Trophoblast cell (in vitro differentiated cells and primary cell): ENCODE results near the gene TPST1.

Experiments used
- DNase-seq, 2 donors: peaks; one replicate each; pipeline ENCODE4 v3.0.0-alpha.2; 2016
- H2AFZ ChIP-seq: 2 replicates; pipeline ENCODE4 v1.6.1; 2013; ENCODE audit warnings: low read length, moderate library complexity, mild to moderate bottlenecking; ENCODE audit not compliant: insufficient read depth, poor library complexity
- H2AK5ac ChIP-seq: 2 replicates; pipeline ENCODE4 v1.6.1; 2013; ENCODE audit warnings: mild to moderate bottlenecking, low read length
- H2BK120ac ChIP-seq: 2 replicates; pipeline ENCODE4 v1.6.1; 2013; ENCODE audit warnings: low read length, mild to moderate bottlenecking, moderate library complexity; ENCODE audit not compliant: insufficient read depth, poor library complexity
- H2BK12ac ChIP-seq: 2 replicates; pipeline ENCODE4 v1.6.1; 2013; ENCODE audit warnings: mild to moderate bottlenecking, low read length, moderate library complexity
- H2BK5ac ChIP-seq: 2 replicates; pipeline ENCODE4 v1.6.1; 2013; ENCODE audit warnings: low read length, low read depth, moderate library complexity, mild to moderate bottlenecking; ENCODE audit not compliant: poor library complexity
- H3K14ac ChIP-seq: 2 replicates; pipeline ENCODE4 v1.6.1; 2013; ENCODE audit warnings: mild to moderate bottlenecking, low read length
- H3K18ac ChIP-seq: 2 replicates; pipeline ENCODE4 v1.6.1; 2013; ENCODE audit warnings: mild to moderate bottlenecking, low read length
- H3K23ac ChIP-seq: 2 replicates; pipeline ENCODE4 v1.6.1; 2013; ENCODE audit warnings: low read length
- H3K27ac ChIP-seq: 2 replicates; pipeline ENCODE4 v1.5.1; 2013; ENCODE audit warnings: low read depth, mild to moderate bottlenecking, inconsistent platforms, low read length, moderate library complexity
- H3K27me3 ChIP-seq: 2 replicates; pipeline ENCODE4 v1.6.1; 2013; ENCODE audit warnings: inconsistent platforms, mild to moderate bottlenecking, low read length, moderate library complexity; ENCODE audit not compliant: insufficient read depth
- H3K36me3 ChIP-seq, 2 experiments: 1 replicate in 1 of 2; 2 replicates in 1 of 2; pipeline ENCODE4 v1.6.1; 2013; ENCODE audit warnings: low read length in 2 of 2, mild to moderate bottlenecking in 2 of 2, moderate library complexity in 1 of 2; ENCODE audit not compliant: insufficient read depth in 2 of 2, control insufficient read depth in 1 of 2
- H3K4ac ChIP-seq: 2 replicates; pipeline ENCODE4 v1.6.1; 2013; ENCODE audit warnings: low read depth, mild to moderate bottlenecking, low read length, moderate library complexity
- H3K4me1 ChIP-seq, 2 experiments: 1 replicate in 1 of 2; 2 replicates in 1 of 2; pipeline ENCODE4 v1.6.1; 2013; ENCODE audit warnings: low read length in 2 of 2, mild to moderate bottlenecking in 2 of 2, moderate library complexity in 1 of 2; ENCODE audit not compliant: insufficient read depth in 2 of 2, control insufficient read depth in 1 of 2
- H3K4me2 ChIP-seq: 2 replicates; pipeline ENCODE4 v1.6.1; 2013; ENCODE audit warnings: inconsistent platforms, mild to moderate bottlenecking, low read length, moderate library complexity
- H3K4me3 ChIP-seq: 2 replicates; pipeline ENCODE4 v1.5.1; 2013; ENCODE audit warnings: mild to moderate bottlenecking, low read depth, low read length, inconsistent platforms
- H3K79me1 ChIP-seq: one replicate; pipeline ENCODE4 v1.6.1; 2013; ENCODE audit warnings: low read length
- H3K79me2 ChIP-seq: 2 replicates; pipeline ENCODE4 v1.6.1; 2013; ENCODE audit warnings: low read length, mild to moderate bottlenecking; ENCODE audit not compliant: control insufficient read depth, insufficient read depth, poor library complexity
- H3K9ac ChIP-seq: 2 replicates; pipeline ENCODE4 v1.6.1; 2013; ENCODE audit warnings: mild to moderate bottlenecking, low read length
- H3K9me3 ChIP-seq: 2 replicates; pipeline ENCODE4 v1.6.1; 2013; ENCODE audit warnings: low read depth, mild to moderate bottlenecking, control low read depth, inconsistent platforms, low read length; ENCODE audit not compliant: insufficient read depth
- H4K12ac ChIP-seq: 2 replicates; pipeline ENCODE4 v1.6.1; 2013; ENCODE audit warnings: low read depth, mild to moderate bottlenecking, low read length, moderate library complexity
- H4K8ac ChIP-seq: 2 replicates; pipeline ENCODE4 v1.6.1; 2013; ENCODE audit warnings: low read depth, mild to moderate bottlenecking, low read length, moderate library complexity
- H4K91ac ChIP-seq: one replicate; pipeline ENCODE4 v1.6.1; 2013; ENCODE audit warnings: low read depth, mild to moderate bottlenecking, low read length, moderate library complexity
- WGBS: extraction: QIAGEN DNeasy Blood & Tissue Kit; methylation state at CpG from one replicate; pipeline ENCODE4 v1.1.7; 2013; ENCODE audit warnings: missing lambda C conversion rate; ENCODE audit not compliant: insufficient read length, insufficient coverage; ENCODE audit errors: extremely low coverage; 5-methylcytosine and 5-hydroxymethylcytosine counted together

TPST1 gene

GRCh38 chr7:66308411-66308810 lies 103.3 kb downstream of the TPST1 start:
- Histone ChIP-seq H3K27me3 (no peaks in the 10 kb centered on the region), H3K27ac (no peak overlapping the region), H3K18ac (no peak overlapping the region), H3K4me1 (peaks cover 0 to 6% of the 10 kb centered on the region in 2 experiments), H3K4me2 (no peak overlapping the region), H2BK120ac (no peak overlapping the region), H3K4me3 (no peak overlapping the region), H2BK12ac (no peak overlapping the region), H3K79me1 (no peaks in the 10 kb centered on the region), H2BK5ac (no peak overlapping the region), H3K4ac (no peak overlapping the region), H3K9me3 (no peaks in the 10 kb centered on the region), H4K8ac (no peak overlapping the region), H2AK5ac (no peak overlapping the region), H3K14ac (no peak overlapping the region), H4K12ac (no peak overlapping the region), H3K79me2 (no peaks in the 10 kb centered on the region), H3K36me3 (no peaks in the 10 kb centered on the region), H3K9ac (no peak overlapping the region), H4K91ac (no peak overlapping the region), H2AFZ (no peak overlapping the region), H3K23ac (no peak overlapping the region)
- no CpG with 5 or more reads among the region's 3 CpGs for WGBS
- no peak for DNase-seq

- Histone ChIP-seq H4K12ac (no peak overlapping the region), H4K91ac (no peak overlapping the region), H4K8ac (no peak overlapping the region), H3K9ac (no peak overlapping the region), H3K4me1 (peaks cover 0 to 10% of the 10 kb centered on the region in 2 experiments), H3K14ac (no peak overlapping the region), H2AFZ (no peak overlapping the region), H2AK5ac (no peak overlapping the region), H2BK5ac (no peak overlapping the region), H3K23ac (no peak overlapping the region), H2BK12ac (no peak overlapping the region), H3K79me2 (no peaks in the 10 kb centered on the region), H3K27ac (no peak overlapping the region), H3K9me3 (no peaks in the 10 kb centered on the region), H3K79me1 (no peaks in the 10 kb centered on the region), H2BK120ac (no peak overlapping the region), H3K36me3 (no peaks in the 10 kb centered on the region), H3K4ac (no peak overlapping the region), H3K4me3 (no peak overlapping the region), H3K4me2 (no peak overlapping the region), H3K18ac (no peak overlapping the region), H3K27me3 (no peaks in the 10 kb centered on the region)
- no CpG with 5 or more reads among the region's 2 CpGs for WGBS
- no peak for DNase-seq
These were observed 105.5 kb downstream of the TPST1 start for GRCh38 chr7:66310620-66311019.

GRCh38 chr7:66313886-66314568 lies 108.9 kb downstream of the TPST1 start:
- H3K4me1 ChIP-seq: peaks cover 0 to 7% of the 10 kb centered on the region in 2 experiments
- no peak overlapping the region for H2BK12ac ChIP-seq
- no peaks in the 10 kb centered on the region for H3K79me1 ChIP-seq
- H3K9ac ChIP-seq: no peak overlapping the region
- no peak overlapping the region for H4K91ac ChIP-seq
- no peak overlapping the region for H2AFZ ChIP-seq
- H3K27ac ChIP-seq: no peak overlapping the region
- no peak overlapping the region for H3K4ac ChIP-seq
- H2BK120ac ChIP-seq: no peak overlapping the region
- H3K18ac ChIP-seq: no peak overlapping the region
- peaks cover 0 to 3% of the 10 kb centered on the region in 2 experiments for H3K36me3 ChIP-seq
- no peak for DNase-seq
- no peak overlapping the region for H2AK5ac ChIP-seq
- no CpG with 5 or more reads among the region's 8 CpGs for WGBS
- no peaks in the 10 kb centered on the region for H3K27me3 ChIP-seq
- H3K4me2 ChIP-seq: no peak overlapping the region
- H4K12ac ChIP-seq: no peak overlapping the region
- H3K4me3 ChIP-seq: no peak overlapping the region
- H2BK5ac ChIP-seq: no peak overlapping the region
- no peak overlapping the region for H3K14ac ChIP-seq
- H3K23ac ChIP-seq: no peak overlapping the region
- no peaks in the 10 kb centered on the region for H3K79me2 ChIP-seq
- peaks cover 2% of the 10 kb centered on the region for H3K9me3 ChIP-seq
- no peak overlapping the region for H4K8ac ChIP-seq

- Histone ChIP-seq H4K12ac (no peak overlapping the region), H2BK5ac (no peak overlapping the region), H4K8ac (no peak overlapping the region), H3K9ac (no peak overlapping the region), H3K23ac (no peak overlapping the region), H3K79me1 (no peaks in the 10 kb centered on the region), H2BK120ac (no peak overlapping the region), H3K4me1 (peaks cover 0 to 5% of the 10 kb centered on the region in 2 experiments), H2BK12ac (no peak overlapping the region), H3K4ac (no peak overlapping the region), H3K4me2 (no peak overlapping the region), H3K36me3 (peaks cover 0 to 3% of the 10 kb centered on the region in 2 experiments), H3K79me2 (no peaks in the 10 kb centered on the region), H3K14ac (no peak overlapping the region), H2AFZ (no peak overlapping the region), H4K91ac (no peak overlapping the region), H3K27ac (no peak overlapping the region), H3K9me3 (peaks cover 2% of the 10 kb centered on the region), H2AK5ac (no peak overlapping the region), H3K4me3 (no peak overlapping the region), H3K18ac (no peak overlapping the region), H3K27me3 (no peaks in the 10 kb centered on the region)
- DNase-seq: no peak
- no CpG with 5 or more reads among the region's 4 CpGs for WGBS
These were observed 110.1 kb downstream of the TPST1 start for GRCh38 chr7:66315192-66315591.
